GM12873 (cell line): Measurements from ENCODE around the gene UNC13B.

Experiments used
- CTCF ChIP-seq: IDR thresholded peaks from 2 replicates; pipeline ENCODE4 v1.5.1; 2012; ENCODE audit warnings: low read depth, mild to moderate bottlenecking, moderate library complexity, low read length, control low read depth; ENCODE audit not compliant: insufficient read depth; ENCODE audit errors: missing control alignments

The UNC13B gene

GRCh38 chr9:35311891-35312639 lies 150.3 kb downstream of the UNC13B start:
- TF ChIP-seq CTCF = no peak

- no peak for TF ChIP-seq CTCF
These were observed 151.7 kb downstream of the UNC13B start for GRCh38 chr9:35313460-35313859.

GRCh38 chr9:35313916-35314315 lies 152.1 kb downstream of the UNC13B start:
- TF ChIP-seq CTCF = no peak

GRCh38 chr9:35318741-35319140 lies 156.9 kb downstream of the UNC13B start:
- TF ChIP-seq CTCF = no peak

- TF ChIP-seq CTCF = no peak
These were observed 160.5 kb downstream of the UNC13B start for GRCh38 chr9:35322075-35322885.

GRCh38 chr9:35324966-35325365 lies 163.2 kb downstream of the UNC13B start:
- TF ChIP-seq CTCF = no peak

GRCh38 chr9:35333551-35333950 lies 171.7 kb downstream of the UNC13B start:
- TF ChIP-seq CTCF = no peak
